Gastroesophageal sphincter (tissue), 4 donors: ENCODE data around the gene SIGLEC6. TPM values are rescaled to one million over a fixed set of nuclear protein-coding genes. Genes with fewer than 3 reads are reported as not detected.

Experiments used
- ATAC-seq: fragments of 150-250 bp; one replicate; pipeline ENCODE4 v1.9.1; 2016; ENCODE audit warnings: mild to moderate bottlenecking, moderate library complexity
- H3K27ac ChIP-seq, 4 donors: fragments of 200-600 bp; sonication (generic) in 3 of 4; 1 replicate in 3 of 4; 2 replicates in 1 of 4; pipeline ENCODE4 v1.5.1; 2016 to 2019
- H3K27me3 ChIP-seq: fragments of 200-600 bp; sonication (generic); one replicate; pipeline ENCODE4 v1.5.1; 2019
- H3K36me3 ChIP-seq, 2 donors: fragments of 200-600 bp; sonication (generic); one replicate each; pipeline ENCODE4 v1.5.1; 2019; ENCODE audit warnings: control low read depth in 1 of 2
- H3K4me1 ChIP-seq, 3 donors: fragments of 200-600 bp; sonication (generic); 1 replicate in 2 of 3; 2 replicates in 1 of 3; pipeline ENCODE4 v1.5.1; 2016 to 2019; ENCODE audit warnings: control low read depth in 2 of 3
- H3K4me3 ChIP-seq, 2 donors: fragments of 200-600 bp; sonication (generic); one replicate each; pipeline ENCODE4 v1.5.1; 2019; ENCODE audit warnings: mild to moderate bottlenecking in 1 of 2, moderate library complexity in 1 of 2
- H3K9me3 ChIP-seq, 3 donors: fragments of 200-600 bp; sonication (generic); one replicate each; pipeline ENCODE4 v1.5.1; 2017 to 2019; ENCODE audit warnings: control low read depth in 2 of 3
- EP300 ChIP-seq: sonication (generic); formaldehyde crosslinking; IDR thresholded peaks from one replicate; pipeline ENCODE4 v1.6.1; 2017; ENCODE audit warnings: antibody characterized with exemption, mild to moderate bottlenecking
- POLR2A ChIP-seq, 2 donors: fragments of 450-650 bp; IDR thresholded peaks; one replicate each; pipeline ENCODE4 v1.6.1; 2017; ENCODE audit warnings: antibody characterized with exemption in 2 of 2, mild to moderate bottlenecking in 2 of 2, moderate library complexity in 1 of 2
- POLR2AphosphoS5 ChIP-seq: sonication (generic); formaldehyde crosslinking; IDR thresholded peaks from one replicate; pipeline ENCODE4 v1.6.1; 2017; ENCODE audit warnings: antibody characterized with exemption
- WGBS, 2 donors: methylation state at CpG; one replicate each; pipeline ENCODE4 v1.1.5; 2018; ENCODE audit warnings: low coverage in 1 of 2; 5-methylcytosine and 5-hydroxymethylcytosine counted together
- total RNA-seq, 4 donors: library from RNA; depleted of rRNA; stranded (reverse); fragments of >200 nt; gene quantifications; one replicate each; pipeline ENCODE4 v1.1.0, GENCODE V29; 2016
- TF ChIP-seq, protein P1 (sequence below), 4 experiments: fragments of 200-600 bp in 2 of 4; fragments of 450-650 bp in 2 of 4; sonication (generic) in 1 of 4; IDR thresholded peaks; one replicate each; pipeline ENCODE4 v1.5.1; 2017 to 2019; ENCODE audit warnings: antibody characterized with exemption in 4 of 4, mild to moderate bottlenecking in 2 of 4, moderate library complexity in 2 of 4

SIGLEC6 gene
- total RNA-seq, 4 donors from 2014 or later, result 0.59 to 3.9 (median 3.1) TPM

DNA sequence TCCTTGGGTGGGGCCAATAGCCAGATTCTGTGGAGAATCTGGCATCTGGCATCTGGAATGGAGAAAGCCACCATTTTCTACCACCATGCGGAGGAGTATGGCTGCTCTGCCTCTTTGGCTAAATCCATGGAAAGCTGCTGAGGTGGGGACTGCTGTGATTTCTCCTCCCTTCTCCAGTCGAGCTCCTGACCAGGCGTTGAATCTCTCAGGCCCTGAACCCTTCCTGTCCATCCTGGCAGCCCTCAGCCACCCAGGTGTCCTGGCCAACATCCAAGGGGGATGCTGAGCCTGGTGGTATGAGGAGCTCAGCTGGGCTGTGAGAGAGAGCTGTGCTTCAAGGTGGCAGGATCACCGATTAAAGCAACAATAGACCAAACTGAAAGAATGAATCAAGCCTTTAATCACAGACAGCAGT is 17.4 kb upstream of the SIGLEC6 start:
- H3K27me3 ChIP-seq, result peaks cover 94% of the 10 kb centered on the region
- H3K9me3 ChIP-seq, result no peaks in the 10 kb centered on the region
- TF ChIP-seq, protein P1, sequence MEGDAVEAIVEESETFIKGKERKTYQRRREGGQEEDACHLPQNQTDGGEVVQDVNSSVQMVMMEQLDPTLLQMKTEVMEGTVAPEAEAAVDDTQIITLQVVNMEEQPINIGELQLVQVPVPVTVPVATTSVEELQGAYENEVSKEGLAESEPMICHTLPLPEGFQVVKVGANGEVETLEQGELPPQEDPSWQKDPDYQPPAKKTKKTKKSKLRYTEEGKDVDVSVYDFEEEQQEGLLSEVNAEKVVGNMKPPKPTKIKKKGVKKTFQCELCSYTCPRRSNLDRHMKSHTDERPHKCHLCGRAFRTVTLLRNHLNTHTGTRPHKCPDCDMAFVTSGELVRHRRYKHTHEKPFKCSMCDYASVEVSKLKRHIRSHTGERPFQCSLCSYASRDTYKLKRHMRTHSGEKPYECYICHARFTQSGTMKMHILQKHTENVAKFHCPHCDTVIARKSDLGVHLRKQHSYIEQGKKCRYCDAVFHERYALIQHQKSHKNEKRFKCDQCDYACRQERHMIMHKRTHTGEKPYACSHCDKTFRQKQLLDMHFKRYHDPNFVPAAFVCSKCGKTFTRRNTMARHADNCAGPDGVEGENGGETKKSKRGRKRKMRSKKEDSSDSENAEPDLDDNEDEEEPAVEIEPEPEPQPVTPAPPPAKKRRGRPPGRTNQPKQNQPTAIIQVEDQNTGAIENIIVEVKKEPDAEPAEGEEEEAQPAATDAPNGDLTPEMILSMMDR (IDR thresholded peaks at IDR 0.05), result no peak
- TF ChIP-seq POLR2AphosphoS5 (no peak), EP300 (no peak), POLR2A (IDR thresholded peaks at IDR 0.05) (no peak)
- no peak overlapping the region for H3K27ac ChIP-seq
- no peak for ATAC-seq
- no CpG with 5 or more reads among the region's 4 CpGs for WGBS, 2 donors
- no peak overlapping the region for H3K4me3 ChIP-seq
- H3K36me3 ChIP-seq, result no peaks in the 10 kb centered on the region
- no peaks in the 10 kb centered on the region for H3K4me1 ChIP-seq

DNA sequence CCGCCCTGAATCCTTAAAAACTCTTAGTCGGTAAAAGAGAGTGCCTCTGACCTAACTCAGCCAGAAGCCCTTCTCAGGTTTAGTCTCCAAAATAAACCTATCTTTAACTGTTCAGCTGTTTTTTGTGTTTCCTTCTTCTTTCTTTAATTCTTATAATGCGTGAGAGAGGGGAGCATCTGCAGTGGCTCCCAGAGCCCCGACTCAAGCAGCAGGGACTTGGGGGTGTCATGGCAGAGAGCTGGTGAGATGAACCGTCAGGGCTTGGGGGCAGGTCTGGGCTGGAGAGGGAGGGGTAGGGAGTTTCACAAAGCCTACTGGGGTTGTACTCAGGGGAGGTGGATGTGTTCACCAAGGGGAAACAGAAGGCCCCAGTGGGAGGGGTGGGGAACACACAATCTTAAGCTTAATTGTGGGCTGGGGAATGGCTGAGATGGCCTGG is 16.8 kb upstream of the SIGLEC6 start:
- H3K36me3 ChIP-seq, result no peaks in the 10 kb centered on the region
- 58 to 60% methylated on average over 1 to 3 of the region's 5 CpGs for WGBS, 2 donors
- ATAC-seq, result no peak
- TF ChIP-seq EP300, result no peak
- TF ChIP-seq, protein P1 (IDR thresholded peaks at IDR 0.05), result no peak
- no peak for TF ChIP-seq POLR2A (IDR thresholded peaks at IDR 0.05)
- TF ChIP-seq POLR2AphosphoS5, result no peak
- no peak overlapping the region for H3K27ac ChIP-seq
- H3K4me3 ChIP-seq, result no peak overlapping the region
- H3K27me3 ChIP-seq, result peaks cover 91% of the 10 kb centered on the region
- H3K4me1 ChIP-seq, result no peaks in the 10 kb centered on the region
- H3K9me3 ChIP-seq, result no peaks in the 10 kb centered on the region

DNA sequence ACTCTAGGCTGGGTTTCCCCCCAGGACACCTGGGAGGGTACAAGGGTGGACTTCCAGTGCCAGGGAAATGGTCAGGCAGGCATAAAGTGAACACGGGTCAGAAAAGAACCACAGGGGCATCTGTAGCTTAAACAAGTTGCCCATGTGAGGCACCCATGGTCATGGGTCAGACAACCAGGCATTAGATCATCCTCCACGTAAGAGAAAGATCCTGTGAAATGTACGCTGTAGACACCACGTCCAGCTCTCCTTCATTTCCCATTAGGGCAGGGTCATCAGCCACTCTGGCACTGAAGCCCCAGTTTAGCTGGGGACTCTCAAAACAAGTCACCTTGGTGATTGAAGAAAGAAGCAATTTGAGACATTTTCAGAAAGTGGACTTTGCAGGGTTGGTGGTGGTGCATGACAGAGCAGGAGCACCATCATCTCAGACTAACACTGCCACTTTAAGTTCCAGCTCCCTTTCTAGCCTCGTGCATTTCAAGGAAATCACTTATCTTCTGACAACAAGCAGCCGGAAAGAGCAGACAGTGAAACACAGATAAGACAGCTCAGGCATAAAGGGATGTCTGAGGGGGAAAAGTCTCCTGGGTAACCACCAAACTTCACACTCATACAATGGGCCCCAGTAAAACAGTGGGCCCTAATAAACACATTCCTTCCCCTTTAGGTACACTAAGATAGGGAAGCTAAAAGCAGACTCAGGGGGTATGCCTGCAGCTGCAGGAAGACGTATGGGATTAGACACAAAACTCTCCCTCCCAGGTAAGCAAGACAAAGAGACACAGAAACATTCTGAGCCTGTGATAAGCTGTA is 16.1 kb upstream of the SIGLEC6 start:
- no peaks in the 10 kb centered on the region for H3K4me1 ChIP-seq
- no peaks in the 10 kb centered on the region for H3K9me3 ChIP-seq
- peaks cover 93% of the 10 kb centered on the region for H3K27me3 ChIP-seq
- no peak overlapping the region for H3K4me3 ChIP-seq
- whole genome bisulfite sequencing, 2 donors, result 46 to 55% methylated on average over 3 to 6 of the region's 7 CpGs
- no peaks in the 10 kb centered on the region for H3K36me3 ChIP-seq
- ATAC-seq, result no peak
- no peak overlapping the region for H3K27ac ChIP-seq
- TF ChIP-seq, protein P1 (IDR thresholded peaks at IDR 0.05), result no peak
- TF ChIP-seq EP300 (no peak), POLR2A (IDR thresholded peaks at IDR 0.05) (no peak), POLR2AphosphoS5 (no peak)

DNA sequence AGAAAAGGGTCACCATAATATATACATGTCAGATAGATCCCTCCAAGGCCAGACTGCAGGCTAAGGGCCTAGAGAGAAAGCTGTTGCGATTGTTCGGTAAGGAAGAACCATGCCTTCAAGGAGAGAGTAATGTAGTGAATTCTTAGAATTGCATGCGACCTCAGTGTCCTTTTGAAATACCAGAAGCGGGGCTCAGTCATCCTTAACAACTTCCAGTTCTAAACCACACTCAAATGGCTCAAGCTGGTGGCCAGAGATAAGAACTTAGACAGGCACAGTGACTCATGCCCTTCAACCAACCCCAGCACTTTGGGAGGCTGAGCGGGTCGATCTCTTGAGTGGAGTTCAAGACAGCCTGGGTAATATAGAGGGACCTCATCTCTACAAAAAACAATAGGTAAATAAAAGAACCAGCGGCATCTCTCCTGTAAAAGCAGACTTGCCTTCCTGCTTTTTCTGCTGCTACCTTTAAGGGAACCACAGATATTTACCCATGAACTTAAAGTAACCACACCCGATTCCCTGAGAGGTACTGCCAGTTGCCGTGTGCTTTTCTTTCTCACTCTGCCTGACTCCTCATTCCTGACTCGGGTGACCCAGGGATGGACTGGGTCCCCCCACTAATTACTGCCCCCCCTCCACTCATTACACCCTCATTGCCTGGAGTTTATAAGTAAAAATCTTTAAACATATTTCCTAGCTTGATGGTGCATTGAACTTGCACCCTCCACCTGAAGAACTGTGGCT is 15.4 kb upstream of the SIGLEC6 start:
- TF ChIP-seq EP300, result no peak
- TF ChIP-seq POLR2A (IDR thresholded peaks at IDR 0.05), result no peak
- TF ChIP-seq, protein P1 (IDR thresholded peaks at IDR 0.05), result no peak
- TF ChIP-seq POLR2AphosphoS5, result no peak
- 50 to 58% methylated on average over 4 to 9 of the region's 10 CpGs for WGBS, 2 donors
- no peaks in the 10 kb centered on the region for H3K4me1 ChIP-seq
- peaks cover 92% of the 10 kb centered on the region for H3K27me3 ChIP-seq
- H3K36me3 ChIP-seq, result no peaks in the 10 kb centered on the region
- H3K4me3 ChIP-seq, result no peak overlapping the region
- H3K9me3 ChIP-seq, result no peaks in the 10 kb centered on the region
- no peak for ATAC-seq
- H3K27ac ChIP-seq, result no peak overlapping the region
